GM21717 (cell line): Measurements from ENCODE around the gene ATP4A.

Source experiments
- ATAC-seq: cut with Tn5 transposase; IDR thresholded peaks from one replicate; pipeline ENCODE4 v1.9.1; 2021; ENCODE audit warnings: mild to moderate bottlenecking, moderate library complexity; ENCODE audit not compliant: unreplicated experiment

ATP4A gene

DNA sequence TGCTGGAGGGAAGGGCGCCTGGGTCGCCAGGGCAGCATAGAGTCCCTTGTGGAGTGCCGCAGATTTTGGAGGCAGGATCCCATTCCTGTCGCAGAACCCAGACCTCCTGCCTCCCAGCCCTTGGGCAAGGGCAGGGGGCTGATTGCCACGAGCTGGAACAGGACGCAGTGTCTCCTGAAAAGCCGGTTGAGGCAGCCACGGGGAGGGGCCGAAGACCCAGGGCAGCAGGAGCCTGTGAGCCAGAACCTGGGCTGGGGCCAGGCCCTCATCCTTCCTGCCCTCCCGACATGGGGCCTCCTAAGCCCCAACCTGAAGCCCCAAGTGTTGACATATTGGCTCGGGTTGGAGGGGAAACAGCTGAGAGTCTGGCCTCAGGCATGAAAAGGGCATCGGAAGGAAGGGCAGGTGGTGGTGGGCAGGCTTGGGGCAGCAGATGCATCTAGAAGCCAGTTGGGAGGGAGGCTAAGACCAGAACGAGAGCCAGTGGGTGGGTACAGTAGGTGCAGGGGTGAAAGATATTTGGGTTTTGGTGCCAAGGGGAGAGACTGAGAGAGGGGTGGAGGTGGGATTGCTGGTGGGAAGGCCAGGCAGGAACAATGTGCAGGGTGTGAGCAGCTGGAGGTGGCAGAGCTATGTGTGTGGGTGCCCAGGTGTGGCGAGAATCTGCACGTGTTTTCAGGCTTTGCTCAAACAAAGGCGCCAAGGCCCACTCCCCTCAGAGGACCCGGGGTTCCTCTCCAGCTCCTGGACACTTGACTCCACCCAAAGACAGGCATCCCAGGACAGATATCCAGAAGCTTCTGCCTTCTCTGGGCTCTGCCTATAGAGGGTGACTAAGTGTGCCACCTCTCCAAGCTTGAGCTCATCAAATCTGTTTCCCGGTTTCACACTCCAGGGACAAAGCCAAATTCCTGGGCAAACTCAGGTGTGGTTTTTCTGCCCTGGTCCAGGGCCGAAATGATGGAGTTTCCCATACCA lies 33.9 kb downstream of the ATP4A start:
- no peak for ATAC-seq

DNA sequence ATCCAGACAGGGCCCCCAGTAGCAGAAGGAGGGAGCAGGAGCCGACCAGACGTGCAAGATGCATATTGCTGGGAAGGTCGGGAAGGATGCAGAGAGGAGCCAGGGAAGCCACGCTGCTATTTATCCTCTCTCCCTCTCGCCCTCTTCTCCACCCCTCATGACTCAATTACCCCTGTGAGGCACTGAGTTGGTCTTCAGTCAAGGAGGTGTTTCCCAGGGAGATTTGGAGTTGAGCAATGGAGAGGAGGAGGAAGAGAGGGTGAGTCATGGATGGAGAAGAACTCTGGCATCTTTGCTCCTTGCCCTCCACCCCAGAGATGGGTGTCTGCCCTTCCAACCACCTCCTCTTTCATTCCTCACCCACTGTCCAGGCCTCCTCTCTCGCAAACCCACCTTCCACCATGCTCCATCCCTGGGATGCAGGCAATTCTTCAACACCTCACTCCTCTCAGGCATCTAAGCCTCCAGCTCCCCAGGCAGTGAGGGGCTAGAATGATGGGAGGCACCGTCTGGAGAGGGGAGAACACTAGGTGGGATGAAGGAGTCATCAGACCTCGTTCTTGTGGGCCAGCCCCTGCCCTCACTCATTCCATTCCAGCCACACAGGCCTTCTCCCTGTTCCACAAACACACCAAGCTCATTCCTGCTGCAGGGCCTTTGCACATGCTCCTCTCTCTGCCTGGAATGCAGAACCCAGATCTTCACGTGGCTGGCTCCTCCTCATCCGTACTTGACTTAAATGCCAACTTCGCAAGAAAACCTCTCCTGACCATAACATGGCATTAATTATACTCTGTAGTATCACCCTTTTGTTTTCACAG lies 35.0 kb downstream of the ATP4A start, which contains the start of gene SBSN:
Gene SBSN, minus strand, starts transcription at position 94 of the 821 bp plus-strand sequence. Its CDS starts 30 bp downstream, at position 64.
- no peak for ATAC-seq

DNA sequence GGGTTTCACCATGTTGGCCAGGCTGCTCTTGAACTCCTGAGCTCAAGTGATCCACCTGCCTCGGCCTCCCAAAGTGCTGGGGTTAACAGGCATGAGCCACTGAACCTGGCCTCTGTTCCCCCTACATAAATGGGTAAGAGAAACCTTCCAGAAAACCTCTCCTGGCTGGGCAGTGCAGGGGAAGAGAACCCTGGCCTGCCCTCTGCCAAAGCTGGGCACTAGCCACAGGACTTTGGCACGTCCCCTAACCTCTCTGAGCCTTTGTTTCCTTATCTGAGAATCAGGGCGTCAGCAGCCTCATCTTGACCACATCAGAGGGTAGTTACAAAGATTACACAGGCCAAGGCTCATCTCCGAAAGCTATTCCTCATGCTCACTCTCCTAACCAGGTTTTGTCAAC lies 37.6 kb downstream of the ATP4A start:
- ATAC-seq, result no peak

DNA sequence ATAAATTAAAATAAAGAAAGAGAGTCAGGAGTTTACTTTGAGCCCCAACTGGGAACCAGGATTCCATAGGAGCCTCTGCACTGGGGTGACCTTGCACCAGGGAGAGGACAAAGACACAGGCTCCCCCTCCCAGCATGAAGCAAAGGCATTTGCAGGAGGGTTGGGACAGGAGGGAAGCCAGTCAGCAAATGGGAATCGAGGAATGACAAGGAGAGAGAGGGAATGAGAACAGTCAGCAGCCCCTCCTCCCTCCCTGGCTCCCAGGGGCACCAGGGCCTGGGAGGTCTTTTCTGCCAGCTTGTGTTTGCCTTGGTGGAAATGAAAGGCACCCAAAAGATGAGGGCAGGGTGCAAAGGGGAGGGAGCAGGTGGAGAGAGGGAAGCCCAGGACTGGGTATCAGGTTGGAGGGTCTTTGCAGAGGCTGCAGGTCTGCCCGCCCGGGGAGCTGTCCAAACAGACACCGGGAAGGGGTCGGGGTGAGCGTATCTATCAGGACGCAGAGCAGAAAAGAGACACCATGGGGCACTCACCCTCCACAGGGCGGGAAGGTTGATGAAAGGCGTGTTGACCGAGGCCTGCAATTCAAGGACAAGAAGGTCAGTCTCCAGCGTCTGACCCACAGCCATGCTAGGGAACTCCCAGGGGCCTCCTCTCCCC lies 39.1 kb downstream of the ATP4A start:
- no peak for ATAC-seq

DNA sequence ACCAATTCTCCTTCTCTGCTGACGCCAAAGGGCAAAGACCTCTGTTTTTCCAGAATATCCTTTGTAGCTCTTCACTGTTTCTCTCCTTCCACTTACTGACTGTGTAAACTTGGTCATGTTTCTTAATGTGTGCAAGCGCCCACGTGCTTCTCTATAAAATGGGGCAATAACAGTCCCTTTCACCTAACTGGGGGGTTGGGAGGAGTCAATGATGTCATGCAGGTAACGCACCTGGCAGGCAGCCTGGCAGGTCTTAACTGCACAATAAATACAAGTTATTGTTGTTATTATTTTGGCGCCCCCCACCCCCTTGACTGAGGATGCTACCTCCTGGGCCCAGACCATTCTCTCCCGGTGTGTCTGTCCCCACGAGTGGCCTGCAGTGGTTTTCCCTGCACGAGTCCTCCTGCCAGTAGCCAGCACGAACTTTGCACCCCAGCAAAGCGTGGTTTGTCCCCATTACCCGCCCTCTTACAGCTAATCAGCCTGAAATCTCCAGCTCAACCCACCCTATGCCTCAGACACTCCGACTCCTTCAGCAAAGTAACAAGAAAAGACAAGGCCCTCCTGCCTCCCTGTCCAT lies 40.6 kb downstream of the ATP4A start:
- ATAC-seq, result no peak

DNA sequence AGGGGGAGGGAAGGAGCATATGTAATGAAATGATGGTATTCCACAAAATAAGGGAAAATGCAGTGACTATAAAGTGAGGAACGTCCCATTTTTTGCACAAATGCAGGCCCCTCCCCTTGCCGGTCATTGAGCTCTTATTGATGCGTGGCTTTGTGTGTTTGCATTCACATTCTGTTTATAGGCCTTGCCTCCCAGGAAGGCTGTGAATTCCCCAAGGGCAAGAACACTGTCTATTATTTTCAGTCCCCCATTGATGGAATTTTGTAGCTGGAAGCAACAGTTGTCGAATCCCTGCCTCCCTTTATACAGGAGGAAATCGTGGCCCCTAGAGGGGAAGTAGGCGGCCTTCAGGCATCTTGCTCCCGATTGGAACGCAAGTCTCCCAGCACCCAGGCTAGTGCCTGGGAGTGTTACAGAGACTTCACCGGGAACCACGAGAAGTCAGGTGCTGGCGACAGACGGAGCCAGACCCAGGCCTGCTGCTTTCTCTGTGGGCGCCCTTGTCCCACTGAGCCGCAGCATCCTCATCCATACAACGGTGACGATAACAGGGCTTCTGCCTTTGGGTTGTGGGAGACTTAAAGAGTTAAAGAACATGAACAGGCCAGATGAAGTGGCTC lies 42.2 kb downstream of the ATP4A start:
- no peak for ATAC-seq

DNA sequence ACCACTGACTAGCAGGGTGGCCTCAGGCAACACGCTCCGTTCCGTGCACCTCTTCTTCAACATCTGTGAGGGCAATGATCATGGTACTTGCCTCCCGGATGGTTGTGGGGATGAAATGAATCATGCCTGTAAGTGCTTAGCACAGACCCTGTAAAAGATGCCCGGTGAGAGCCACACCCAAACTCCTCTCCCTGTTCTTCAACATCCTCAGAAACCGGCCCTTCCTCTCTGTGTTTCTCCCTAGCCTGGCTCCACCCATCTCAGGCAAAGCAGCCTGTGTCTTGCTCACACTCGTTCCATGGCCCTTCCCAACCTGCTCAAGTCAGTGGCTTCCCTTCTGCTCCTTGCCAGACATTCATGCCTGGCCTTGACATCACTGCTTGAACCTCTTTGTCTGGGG lies 44.2 kb downstream of the ATP4A start:
- ATAC-seq, result no peak

DNA sequence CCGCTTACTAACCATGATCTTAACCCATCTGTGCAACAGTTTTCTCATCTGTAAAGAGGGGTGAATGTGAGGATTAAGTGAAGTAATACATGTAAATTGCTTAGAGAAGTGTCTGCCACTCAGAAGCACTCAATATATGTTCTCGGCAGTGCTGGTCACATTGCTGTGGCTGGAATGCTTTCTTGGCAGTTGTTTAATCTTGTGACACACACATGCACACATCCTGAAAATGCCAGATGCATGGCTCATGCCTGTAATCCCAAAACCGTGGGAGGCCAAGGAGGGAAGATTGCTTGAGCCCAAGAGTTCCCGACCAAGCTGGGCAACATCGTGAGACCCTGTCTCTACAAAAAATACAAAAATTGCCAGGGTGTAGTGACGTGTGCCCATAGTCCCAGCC lies 45.1 kb downstream of the ATP4A start:
- no peak for ATAC-seq

DNA sequence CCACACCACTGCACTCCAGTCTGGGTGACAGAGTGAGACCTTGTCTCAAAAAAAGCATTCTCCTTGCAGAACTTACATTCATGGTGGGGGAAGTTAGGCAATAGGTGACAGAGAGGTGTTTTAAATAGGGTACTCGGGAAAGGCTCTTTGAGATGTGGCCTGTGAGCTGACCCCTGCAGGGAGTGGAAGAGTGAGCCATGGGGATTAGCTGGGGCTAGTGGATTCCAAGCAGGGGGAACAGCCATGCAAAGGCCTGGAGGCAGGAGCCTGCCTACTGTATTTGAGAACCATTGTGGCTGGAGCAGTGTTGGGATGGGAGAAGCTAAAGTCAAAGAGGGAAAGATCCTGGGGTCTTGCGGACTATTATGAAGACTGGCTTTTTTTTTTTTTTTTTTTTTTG lies 46.1 kb downstream of the ATP4A start:
- ATAC-seq, result no peak

DNA sequence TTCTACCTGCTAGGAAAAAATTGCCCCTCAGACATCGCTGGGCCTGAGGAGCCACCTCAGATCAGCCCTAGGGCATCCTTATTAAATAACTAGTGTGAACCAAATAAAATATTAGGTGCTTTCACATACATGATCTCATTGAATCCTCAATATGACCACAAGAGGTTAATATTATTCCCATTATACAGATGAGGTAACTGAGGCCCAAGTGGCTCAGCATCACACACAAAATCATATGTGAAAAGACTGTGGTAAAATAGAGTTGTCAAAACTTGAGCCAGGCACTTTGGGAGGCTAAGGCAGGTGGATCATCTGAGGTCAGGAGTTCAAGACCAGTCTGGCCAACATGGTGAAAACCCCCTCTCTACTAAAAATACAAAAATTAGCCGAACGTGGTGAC lies 47.1 kb downstream of the ATP4A start:
- no peak for ATAC-seq

DNA sequence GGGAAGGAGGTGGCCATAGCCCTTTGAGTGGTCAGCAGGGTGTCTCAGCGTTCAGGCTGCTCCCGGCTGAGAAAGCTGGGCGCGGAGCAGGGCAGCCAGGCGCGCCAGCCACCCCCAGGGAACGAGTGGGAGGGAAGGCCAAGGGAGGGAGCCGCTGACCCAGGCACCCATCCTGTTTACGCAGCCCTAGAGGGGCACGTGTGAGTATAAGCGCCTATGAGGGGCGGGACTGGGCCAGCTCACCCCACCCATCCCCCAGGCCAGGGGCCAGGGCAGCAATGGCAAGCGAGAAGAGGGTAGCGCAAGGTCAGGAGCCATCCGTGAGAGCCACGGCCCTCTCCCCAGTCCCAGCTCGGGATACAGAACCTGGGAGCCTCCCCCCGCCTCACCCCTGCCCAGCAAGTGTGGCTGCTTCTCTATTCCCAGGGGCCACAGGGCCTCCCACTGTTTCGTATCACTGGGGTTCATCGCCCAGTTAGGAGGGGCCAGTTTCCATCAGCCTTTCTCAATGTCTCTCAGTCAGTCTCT lies 49.1 kb downstream of the ATP4A start:
- ATAC-seq, result no peak

DNA sequence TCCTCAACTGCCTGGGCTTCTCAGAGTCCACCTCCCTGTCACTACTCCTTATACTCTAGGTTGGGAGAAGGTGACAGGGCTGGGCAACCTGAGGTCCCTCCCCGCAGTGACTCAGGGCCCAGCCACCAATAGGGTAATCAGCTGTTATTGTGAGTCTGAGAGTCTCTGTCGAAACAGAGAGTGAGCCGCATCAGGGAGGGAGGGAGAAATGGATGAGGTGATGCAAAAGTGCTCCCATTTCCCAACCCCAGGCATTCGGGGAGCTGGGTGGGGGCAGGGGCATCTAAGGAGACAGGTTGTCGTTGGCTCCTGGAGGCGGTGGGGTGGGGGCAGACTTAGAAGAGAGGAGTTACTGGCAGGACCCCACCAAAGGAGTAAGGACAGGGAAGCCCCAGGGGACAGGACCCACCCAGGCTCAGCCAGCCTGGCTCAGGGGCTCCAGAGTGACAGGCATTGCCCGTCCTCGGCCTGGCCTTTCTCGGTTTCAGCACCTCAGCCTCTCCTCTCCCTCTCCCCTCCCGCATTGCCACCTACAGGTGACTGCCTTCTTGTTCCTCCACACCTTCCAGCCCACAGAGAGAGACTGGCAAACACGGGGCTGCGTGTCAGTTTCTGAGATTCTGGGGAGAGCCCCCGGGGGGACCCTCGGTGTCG lies 49.7 kb downstream of the ATP4A start, which contains the start of gene DMKN:
Gene DMKN, minus strand, starts transcription at position 22 of the 654 bp plus-strand sequence. CDS start 174 bp downstream, outside the sequence.
- ATAC-seq, result no peak

DNA sequence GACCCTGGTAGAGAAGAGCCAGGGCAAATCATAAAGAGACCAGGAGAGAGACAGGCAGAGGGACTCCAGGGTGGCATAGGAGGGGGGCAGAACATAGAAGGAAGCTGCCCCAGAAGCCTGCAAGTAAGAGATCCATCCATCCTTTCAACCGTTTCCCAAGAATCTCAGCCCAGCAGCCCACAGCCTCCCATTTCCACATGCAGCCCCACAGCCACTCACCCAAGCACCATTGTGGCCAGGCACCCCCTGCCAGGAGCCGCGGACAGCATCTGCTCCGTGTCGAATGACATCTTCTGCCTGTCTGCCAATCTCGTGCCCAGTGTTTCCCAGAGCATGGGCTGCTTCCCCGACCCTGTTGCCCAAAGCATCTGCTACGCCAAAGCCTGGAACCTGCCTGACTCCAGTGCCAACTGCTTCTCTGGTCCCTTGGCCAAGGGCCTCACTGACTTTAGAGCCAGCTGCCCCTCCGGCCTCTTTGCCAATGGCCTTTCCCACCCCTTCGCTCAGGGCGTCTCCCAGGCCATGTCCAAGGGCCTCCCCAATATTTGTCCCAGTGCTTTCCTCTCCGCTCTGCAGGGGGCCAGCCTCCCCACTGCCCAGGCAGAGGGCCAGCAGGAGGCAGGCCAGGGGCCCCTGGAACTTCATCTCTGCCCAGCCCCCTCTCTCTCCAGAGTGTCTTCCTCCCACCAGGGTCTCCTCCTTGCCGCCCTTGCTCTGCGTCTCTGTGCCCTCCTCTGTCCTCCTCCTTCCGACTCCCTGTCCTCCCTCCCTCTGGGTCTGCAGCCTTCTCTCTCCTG lies 50.4 kb downstream of the ATP4A start:
- no peak for ATAC-seq

DNA sequence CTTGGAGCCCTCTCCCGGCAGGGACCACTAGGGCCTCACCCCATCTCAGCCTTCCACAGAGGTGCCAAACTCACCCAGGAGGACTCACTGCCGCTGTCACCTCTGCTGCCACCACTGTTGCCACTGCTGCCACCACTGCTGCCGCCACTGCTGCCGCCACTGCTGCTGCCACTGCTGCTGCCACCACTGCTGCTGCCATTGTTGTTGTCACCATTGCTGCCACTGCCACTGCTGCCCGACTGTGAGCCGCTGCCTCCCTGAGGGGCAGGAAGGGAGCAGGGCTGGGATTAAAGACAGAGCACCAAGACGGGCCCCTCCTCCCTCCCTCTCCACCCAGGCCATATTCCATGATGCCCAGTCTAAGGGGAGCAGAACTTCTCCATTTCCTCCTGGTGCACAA lies 52.1 kb downstream of the ATP4A start:
- no peak for ATAC-seq

DNA sequence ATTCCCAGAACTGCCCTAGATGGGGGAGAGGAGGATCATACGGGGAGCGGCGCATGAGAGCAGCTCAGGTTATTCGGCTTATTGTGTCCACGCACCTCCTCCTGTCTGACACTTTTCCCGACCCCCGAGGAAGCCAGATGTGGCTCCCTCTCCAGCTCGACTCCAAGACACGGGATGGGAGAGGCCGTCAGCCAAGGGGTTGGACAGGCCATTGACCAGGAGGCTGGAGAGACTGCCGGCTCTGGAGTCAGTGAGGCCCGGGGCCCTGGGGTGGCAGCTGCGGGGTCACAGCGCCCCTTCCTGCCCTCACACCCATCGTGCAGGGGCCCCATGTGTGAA lies 52.9 kb downstream of the ATP4A start:
- ATAC-seq, result no peak

DNA sequence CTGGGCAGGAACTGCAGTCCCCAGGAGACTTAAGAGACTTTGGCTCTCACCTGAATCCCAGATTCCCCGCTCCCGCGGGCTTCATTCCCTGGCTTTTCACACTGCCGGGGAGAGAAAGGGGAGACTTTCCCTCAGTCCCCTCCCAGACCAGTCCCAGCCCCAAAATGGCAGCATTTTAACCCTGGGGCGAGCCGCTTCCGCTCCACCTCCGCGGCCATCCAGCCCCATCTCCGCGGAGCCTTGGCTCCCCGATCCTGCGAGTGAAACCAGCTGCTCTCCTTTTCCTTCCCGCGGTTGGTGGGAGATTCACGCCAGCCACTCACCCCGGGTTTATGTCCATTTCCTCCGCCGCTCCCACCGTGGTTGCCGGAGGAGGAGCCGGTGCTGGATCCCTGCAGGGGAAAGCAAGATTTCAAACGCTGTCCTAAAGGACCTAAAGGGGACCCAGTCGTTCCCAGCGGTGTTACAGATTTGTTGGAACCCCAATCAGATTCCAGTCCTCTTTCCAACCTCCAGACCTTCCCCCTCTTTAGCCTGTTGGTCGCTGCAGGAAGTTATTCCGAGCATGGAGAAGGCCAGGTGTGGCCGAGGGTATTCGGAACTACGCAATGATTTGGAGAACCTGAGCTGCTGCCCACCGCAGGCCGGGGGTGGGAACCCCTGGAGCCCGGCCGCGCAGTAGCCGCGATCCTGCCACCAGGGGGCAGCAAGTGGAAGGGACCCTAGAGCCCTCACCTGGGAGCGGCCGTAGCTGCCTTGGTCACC lies 53.4 kb downstream of the ATP4A start:
- ATAC-seq, result no peak

DNA sequence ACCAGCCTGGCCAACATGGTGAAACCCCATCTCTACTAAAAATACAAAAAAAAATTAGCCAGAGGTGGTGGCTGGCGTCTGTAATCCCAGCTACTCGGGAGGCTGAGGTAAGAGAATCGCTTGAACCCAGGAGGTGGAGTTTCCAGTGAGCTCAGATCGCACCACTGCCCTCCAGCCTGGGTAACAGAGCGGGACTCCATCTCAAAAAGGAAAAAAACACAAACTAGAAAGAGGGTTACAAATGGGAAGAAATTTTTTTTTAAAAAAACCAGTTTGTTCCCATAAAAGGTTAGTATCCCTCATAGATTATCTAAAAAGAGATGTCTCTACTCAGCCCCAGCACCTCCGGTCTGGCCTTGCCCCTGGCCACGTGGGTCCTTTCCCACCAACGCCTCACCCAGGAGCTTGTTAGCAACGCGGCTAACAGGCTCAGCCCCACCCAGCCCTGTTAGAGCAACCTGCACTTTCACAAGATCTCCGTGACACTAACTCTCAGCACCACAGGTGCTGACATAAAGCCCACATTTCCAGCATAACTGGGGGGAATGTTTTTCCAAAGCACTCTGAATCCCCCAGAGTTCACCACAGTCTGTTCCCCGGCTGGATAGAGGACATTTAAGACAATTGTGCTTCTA lies 54.3 kb downstream of the ATP4A start:
- ATAC-seq, result no peak

DNA sequence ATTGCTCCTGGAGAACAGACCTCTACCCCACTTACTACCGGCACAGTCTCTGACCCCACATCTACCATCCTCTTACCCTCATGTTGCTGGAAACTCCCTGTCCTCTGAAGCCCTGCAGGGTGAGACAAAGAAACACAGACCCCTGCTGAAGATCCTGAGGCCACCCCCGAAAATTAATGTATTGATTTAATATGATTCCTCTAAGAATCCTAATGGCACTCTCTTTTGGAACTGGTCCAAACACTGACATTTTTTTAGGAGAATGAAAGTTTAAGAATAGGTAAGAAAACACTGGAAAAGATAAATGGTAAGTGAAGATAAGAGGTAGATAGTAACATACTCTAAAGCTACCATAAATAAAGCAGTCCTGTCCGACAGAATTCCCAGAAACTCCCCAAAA lies 55.3 kb downstream of the ATP4A start:
- ATAC-seq, result no peak
